ENCODE results near the gene CDK11B. TPM values are rescaled to one million over a fixed set of nuclear protein-coding genes. Genes with fewer than 3 reads are reported as not detected.
"Not testable (repeated sequence)": the region's sequence is repeated elsewhere in the genome, so short reads cannot be mapped to it uniquely, and the experiment has no call there.

The CDK11B gene
- total and polyA plus RNA-seq, 2 of the 8 experiments (the other 6 are each of a cell fraction or from before 2014, with no cell fraction given) = 11.1 to 31.9 TPM

- H3K27me3 ChIP-seq (replicated peaks in 1 of 4; ENCODE audit: control insufficient read depth in 3 of 4, extremely low read depth in 1 of 4, insufficient read depth in 3 of 4, low read length in 3 of 4) = peaks cover 7 to 23% (median 20%) of the 10 kb centered on the region in 4 experiments
- peaks cover 0 to 20% (median 16%) of the 10 kb centered on the region in 4 experiments; a peak in 6 of 7 replicates for H3K4me1 ChIP-seq (replicated peaks in 1 of 4; ENCODE audit: control insufficient read depth in 3 of 4, insufficient read depth in 4 of 4, low read length in 3 of 4)
- H3K4ac ChIP-seq (replicated peaks; ENCODE audit: insufficient read length, low read depth, low read length); H2BK12ac ChIP-seq (ENCODE audit: low read depth, low read length); H3K4me2 ChIP-seq (ENCODE audit: insufficient read depth in 1 of 2, low read depth in 2 of 2, low read length in 2 of 2); H2AFZ ChIP-seq (ENCODE audit: low read length); H3K14ac ChIP-seq (ENCODE audit: insufficient read length); H3K56ac ChIP-seq (replicated peaks; ENCODE audit: insufficient read length, low read depth, low read length); H3K36me3 ChIP-seq (ENCODE audit: control insufficient read depth in 2 of 4, insufficient read depth in 4 of 4, low read length in 3 of 4); H3K79me2 ChIP-seq (ENCODE audit: control insufficient read depth in 1 of 2, insufficient read depth in 2 of 2, low read length in 2 of 2); H4K91ac ChIP-seq (replicated peaks; ENCODE audit: insufficient read length, low read length); H3K9me3 ChIP-seq (ENCODE audit: insufficient read depth in 2 of 2, low read depth in 1 of 2, low read length in 1 of 2); H3K4me3 ChIP-seq (ENCODE audit: extremely low read depth in 1 of 4, insufficient read depth in 2 of 4, low read depth in 3 of 4, low read length in 4 of 4); FAIRE-seq; H3K27ac ChIP-seq (ENCODE audit: low read depth, low read length); H3K9ac ChIP-seq (replicated peaks in 1 of 4; ENCODE audit: extremely low read depth in 1 of 4, low read depth in 3 of 4, low read length in 3 of 4); H3K23ac ChIP-seq (ENCODE audit: insufficient read length); H3K18ac ChIP-seq (ENCODE audit: extremely low read depth, low read length); H2BK20ac ChIP-seq (ENCODE audit: low read length); H3K79me1 ChIP-seq (ENCODE audit: low read depth, low read length); H2BK15ac ChIP-seq (ENCODE audit: low read length); DNase-seq (ENCODE audit: low read depth in 1 of 2, low spot score in 2 of 2); H4K5ac ChIP-seq (ENCODE audit: insufficient read length, low read depth, low read length); H2BK120ac ChIP-seq (replicated peaks; ENCODE audit: low read depth, low read length); H4K20me1 ChIP-seq (replicated peaks in 1 of 2; ENCODE audit: control insufficient read depth in 1 of 2, insufficient read depth in 2 of 2, low read length in 2 of 2); H2AK5ac ChIP-seq (ENCODE audit: low read depth, low read length); CTCF ChIA-PET (ENCODE audit: partially characterized antibody); POLR2A ChIA-PET (ENCODE audit: partially characterized antibody); H4K8ac ChIP-seq (ENCODE audit: extremely low read depth, insufficient read depth, low read length); H2BK5ac ChIP-seq (ENCODE audit: low read depth, low read length): not testable (repeated sequence)
- H3K23me2 ChIP-seq (ENCODE audit: low read depth, low read length) = peaks cover 11% of the 10 kb centered on the region; the same call in 1 of the 2 replicates
- WGBS, 2 experiments (ENCODE audit: extremely low coverage in 1 of 2, insufficient coverage in 1 of 2, insufficient read length in 1 of 2, insufficient replicate concordance in 2 of 2, low coverage in 1 of 2, low lambda C conversion rate in 2 of 2, missing lambda C conversion rate in 1 of 2) = 92% methylated on average over 2 of the region's 2 CpGs; no CpG with 5 or more reads in 1 of the 2 experiments
Observed at GRCh38 chr1:1595341-1595740, 63.5 kb downstream of the CDK11B start.
